H9 (cell line): ENCODE data around the gene MTMR3. TPM values are rescaled to one million over a fixed set of nuclear protein-coding genes. Genes with fewer than 3 reads are reported as not detected.
A peak's percentile ranks its signal among the peaks of the same experiment; 100 is the strongest.

ENCODE experiments used
- DNase-seq: peaks from one replicate; pipeline ENCODE4 v3.0.0-alpha.2; 2017
- H2AFZ ChIP-seq: one replicate; pipeline ENCODE4 v1.6.1; 2013; ENCODE audit warnings: mild to moderate bottlenecking, low read length, control low read depth, moderate library complexity
- H2AK5ac ChIP-seq: 2 replicates; pipeline ENCODE4 v1.6.1; 2013; ENCODE audit warnings: low read length, control low read depth, mixed read lengths; ENCODE audit not compliant: insufficient read length
- H2BK120ac ChIP-seq: one replicate; pipeline ENCODE4 v1.6.1; 2013; ENCODE audit warnings: low read depth, mild to moderate bottlenecking, low read length, control low read depth, inconsistent platforms; ENCODE audit not compliant: poor library complexity, severe bottlenecking
- H2BK12ac ChIP-seq: 2 replicates; pipeline ENCODE4 v1.6.1; 2013; ENCODE audit warnings: low read length, control low read depth, mixed read lengths, low read depth; ENCODE audit not compliant: insufficient read length
- H2BK15ac ChIP-seq: 2 replicates; pipeline ENCODE4 v1.6.1; 2013; ENCODE audit warnings: low read depth, low read length, control low read depth
- H2BK20ac ChIP-seq: one replicate; pipeline ENCODE4 v1.6.1; 2013; ENCODE audit warnings: low read depth, mild to moderate bottlenecking, low read length, control low read depth, inconsistent platforms; ENCODE audit not compliant: poor library complexity, severe bottlenecking
- H2BK5ac ChIP-seq: 2 replicates; pipeline ENCODE4 v1.6.1; 2013; ENCODE audit warnings: low read length, control low read depth, mixed read lengths; ENCODE audit not compliant: insufficient read length
- H3K14ac ChIP-seq: 2 replicates; pipeline ENCODE4 v1.6.1; 2013; ENCODE audit warnings: low read length, control low read depth; ENCODE audit not compliant: insufficient read depth
- H3K18ac ChIP-seq: 2 replicates; pipeline ENCODE4 v1.6.1; 2013; ENCODE audit warnings: low read depth, mild to moderate bottlenecking, mixed read lengths, low read length, control low read depth; ENCODE audit not compliant: insufficient read length
- H3K23ac ChIP-seq: 2 replicates; pipeline ENCODE4 v1.6.1; 2013; ENCODE audit warnings: low read length, control low read depth, mixed read lengths, low read depth; ENCODE audit not compliant: insufficient read length
- H3K23me2 ChIP-seq: 2 replicates; pipeline ENCODE4 v1.6.1; 2013; ENCODE audit warnings: low read depth, mild to moderate bottlenecking, mixed read lengths, low read length, control low read depth; ENCODE audit not compliant: insufficient read length, poor library complexity, severe bottlenecking
- H3K27ac ChIP-seq: 2 replicates; pipeline ENCODE4 v1.5.1; 2013; ENCODE audit warnings: low read length, control low read depth, mixed read lengths, low read depth; ENCODE audit not compliant: insufficient read length
- H3K27me3 ChIP-seq: 2 replicates; pipeline ENCODE4 v1.6.1; 2013; ENCODE audit warnings: low read length, control low read depth, inconsistent platforms; ENCODE audit not compliant: insufficient read depth
- H3K4ac ChIP-seq: 2 replicates; pipeline ENCODE4 v1.6.1; 2013; ENCODE audit warnings: low read depth, mild to moderate bottlenecking, control low read depth, inconsistent platforms, low read length, moderate library complexity
- H3K4me1 ChIP-seq: 2 replicates; pipeline ENCODE4 v1.6.1; 2013; ENCODE audit warnings: low read length, control low read depth, inconsistent platforms; ENCODE audit not compliant: insufficient read depth
- H3K4me2 ChIP-seq: 2 replicates; pipeline ENCODE4 v1.6.1; 2013; ENCODE audit warnings: low read length, control low read depth, mixed read lengths; ENCODE audit not compliant: insufficient read length, insufficient read depth
- H3K56ac ChIP-seq: 2 replicates; pipeline ENCODE4 v1.6.1; 2013; ENCODE audit warnings: low read depth, mild to moderate bottlenecking, mixed read lengths, low read length, control low read depth; ENCODE audit not compliant: insufficient read length
- H3K79me1 ChIP-seq: 2 replicates; pipeline ENCODE4 v1.6.1; 2013; ENCODE audit warnings: low read depth, mild to moderate bottlenecking, moderate library complexity, low read length, control low read depth, inconsistent platforms; ENCODE audit not compliant: insufficient read depth, poor library complexity, severe bottlenecking
- H3K79me2 ChIP-seq: 2 replicates; pipeline ENCODE4 v1.6.1; 2013; ENCODE audit warnings: low read length, control low read depth, inconsistent platforms; ENCODE audit not compliant: insufficient read depth
- H3K9ac ChIP-seq: 2 replicates; pipeline ENCODE4 v1.6.1; 2013; ENCODE audit warnings: low read length, control low read depth, mixed read lengths; ENCODE audit not compliant: insufficient read length; ENCODE audit errors: extremely low read depth
- H3K9me3 ChIP-seq: one replicate; pipeline ENCODE4 v1.6.1; 2013; ENCODE audit warnings: low read depth, low read length, inconsistent platforms; ENCODE audit not compliant: control insufficient read depth
- H3T11ph ChIP-seq: one replicate; pipeline ENCODE4 v1.6.1; 2013; ENCODE audit warnings: mild to moderate bottlenecking, low read length, control low read depth, inconsistent platforms
- H4K20me1 ChIP-seq: one replicate; pipeline ENCODE4 v1.6.1; 2013; ENCODE audit not compliant: control insufficient read depth, insufficient read length, insufficient read depth
- H4K5ac ChIP-seq: 2 replicates; pipeline ENCODE4 v1.6.1; 2013; ENCODE audit warnings: low read depth, mild to moderate bottlenecking, mixed read lengths, low read length, control low read depth; ENCODE audit not compliant: insufficient read length
- H4K8ac ChIP-seq: replicated peaks from 2 replicates; pipeline ENCODE4 v1.6.1; 2013; ENCODE audit warnings: low read length, control low read depth, mixed read lengths, low read depth; ENCODE audit not compliant: insufficient read length
- H4K91ac ChIP-seq: 2 replicates; pipeline ENCODE4 v1.6.1; 2013; ENCODE audit warnings: low read depth, mild to moderate bottlenecking, moderate library complexity, mixed read lengths, low read length, control low read depth; ENCODE audit not compliant: insufficient read length
- H3K27ac Mint-ChIP-seq, 3 experiments: 2 replicates in 2 of 3; 3 replicates in 1 of 3; pipeline ENCODE4 v1.8.0; 2020 to 2021; ENCODE audit warnings: mixed read lengths in 3 of 3, mild to moderate bottlenecking in 1 of 3, moderate library complexity in 1 of 3
- H3K27me3 Mint-ChIP-seq: 2 replicates; pipeline ENCODE4 v1.8.0; 2021; ENCODE audit warnings: low read depth, mild to moderate bottlenecking, moderate library complexity, mixed read lengths
- H3K36me3 Mint-ChIP-seq, 3 experiments: 2 replicates in 2 of 3; 3 replicates in 1 of 3; pipeline ENCODE4 v1.8.0; 2020 to 2021; ENCODE audit warnings: low read depth in 3 of 3, mixed read lengths in 3 of 3; ENCODE audit not compliant: insufficient read depth in 1 of 3
- H3K4me1 Mint-ChIP-seq, 2 experiments: 2 replicates each; pipeline ENCODE4 v1.8.0; 2020; ENCODE audit warnings: mixed read lengths in 2 of 2
- H3K4me3 Mint-ChIP-seq, 2 experiments: 2 replicates in 1 of 2; 3 replicates in 1 of 2; pipeline ENCODE4 v1.8.0; 2020 to 2021; ENCODE audit warnings: mild to moderate bottlenecking in 2 of 2, mixed read lengths in 2 of 2, moderate library complexity in 1 of 2
- H3K9me3 Mint-ChIP-seq, 2 experiments: 2 replicates in 1 of 2; 3 replicates in 1 of 2; pipeline ENCODE4 v1.8.0; 2020; ENCODE audit warnings: mild to moderate bottlenecking in 2 of 2, mixed read lengths in 2 of 2, moderate library complexity in 1 of 2
- WGBS: extraction: QIAGEN DNeasy Blood & Tissue Kit; methylation state at CpG from one replicate; pipeline ENCODE4 v1.1.7; 2013; ENCODE audit warnings: missing lambda C conversion rate, low lambda C conversion rate, mixed read lengths; ENCODE audit not compliant: insufficient read length; ENCODE audit errors: extremely low coverage; 5-methylcytosine and 5-hydroxymethylcytosine counted together
- total RNA-seq: library from RNA; stranded (reverse); gene quantifications from 2 replicates; pipeline ENCODE4 v1.2.1, GENCODE V29; 2021
- TF ChIP-seq, protein P1 (sequence below): fragments of 200-600 bp; sonication (generic); conservative IDR thresholded peaks from 3 replicates; pipeline ENCODE4 v1.8.0; 2021; ENCODE audit warnings: antibody characterized with exemption, mild to moderate bottlenecking

MTMR3 gene
- total RNA-seq, 1 experiment from 2014 or later: 19.8 TPM

DNA sequence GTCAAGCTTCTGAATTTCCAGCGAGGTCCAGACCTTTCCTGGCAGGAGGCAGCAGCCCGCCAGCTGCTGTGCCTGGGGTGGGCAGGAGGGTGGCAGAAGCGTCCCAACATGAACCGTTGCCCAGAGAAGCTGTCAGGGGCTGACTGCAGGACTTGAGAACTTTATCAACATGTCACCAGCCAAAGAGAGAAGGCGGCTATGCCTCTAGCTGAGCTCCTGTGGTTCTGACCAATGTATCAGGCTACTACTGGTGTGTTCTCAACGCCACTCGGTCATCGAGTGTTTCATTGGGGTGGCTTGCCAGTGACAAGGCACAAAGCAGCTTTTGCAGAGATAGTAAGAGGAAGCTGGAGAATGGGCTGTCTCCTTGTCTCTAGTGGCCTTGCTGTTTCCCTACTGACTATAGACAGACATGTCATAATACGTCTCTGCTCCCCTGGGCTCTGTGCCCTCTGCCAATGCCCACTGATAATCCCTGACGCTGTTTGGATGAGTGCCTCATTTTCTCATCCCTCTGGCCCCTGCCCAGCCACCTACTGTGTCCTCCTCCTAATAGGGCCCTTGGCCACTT lies 27.3 kb upstream of the MTMR3 start:
- Mint-ChIP-seq H3K36me3 (no peaks in the 10 kb centered on the region), H3K27me3 (no peaks in the 10 kb centered on the region; the same call in 1 of the 2 replicates), H3K27ac (no peak overlapping the region), H3K9me3 (no peaks in the 10 kb centered on the region; a peak in 1 of 5 replicates), H3K4me1 (no peaks in the 10 kb centered on the region), H3K4me3 (no peak overlapping the region)
- Histone ChIP-seq H2BK12ac (no peak overlapping the region), H3K18ac (no peak overlapping the region), H3K14ac (no peak overlapping the region), H3K79me2 (no peaks in the 10 kb centered on the region), H3K4me1 (no peaks in the 10 kb centered on the region), H3K79me1 (no peaks in the 10 kb centered on the region), H3T11ph (no peak overlapping the region), H3K9ac (no peak overlapping the region), H2BK20ac (no peak overlapping the region), H4K20me1 (no peaks in the 10 kb centered on the region), H3K56ac (no peak overlapping the region), H2AK5ac (no peak overlapping the region), H3K4me2 (no peak overlapping the region), H3K27me3 (no peaks in the 10 kb centered on the region), H3K23ac (peak overlapping the region; percentile 76), H3K9me3 (no peaks in the 10 kb centered on the region), H3K4ac (no peak overlapping the region), H2AFZ (no peak overlapping the region), H4K8ac (no peak overlapping the region), H4K91ac (no peak overlapping the region), H3K23me2 (no peaks in the 10 kb centered on the region), H4K5ac (no peak overlapping the region), H2BK15ac (no peak overlapping the region), H2BK5ac (no peak overlapping the region), H2BK120ac (no peak overlapping the region), H3K27ac (no peak overlapping the region)
- TF ChIP-seq, protein P1, sequence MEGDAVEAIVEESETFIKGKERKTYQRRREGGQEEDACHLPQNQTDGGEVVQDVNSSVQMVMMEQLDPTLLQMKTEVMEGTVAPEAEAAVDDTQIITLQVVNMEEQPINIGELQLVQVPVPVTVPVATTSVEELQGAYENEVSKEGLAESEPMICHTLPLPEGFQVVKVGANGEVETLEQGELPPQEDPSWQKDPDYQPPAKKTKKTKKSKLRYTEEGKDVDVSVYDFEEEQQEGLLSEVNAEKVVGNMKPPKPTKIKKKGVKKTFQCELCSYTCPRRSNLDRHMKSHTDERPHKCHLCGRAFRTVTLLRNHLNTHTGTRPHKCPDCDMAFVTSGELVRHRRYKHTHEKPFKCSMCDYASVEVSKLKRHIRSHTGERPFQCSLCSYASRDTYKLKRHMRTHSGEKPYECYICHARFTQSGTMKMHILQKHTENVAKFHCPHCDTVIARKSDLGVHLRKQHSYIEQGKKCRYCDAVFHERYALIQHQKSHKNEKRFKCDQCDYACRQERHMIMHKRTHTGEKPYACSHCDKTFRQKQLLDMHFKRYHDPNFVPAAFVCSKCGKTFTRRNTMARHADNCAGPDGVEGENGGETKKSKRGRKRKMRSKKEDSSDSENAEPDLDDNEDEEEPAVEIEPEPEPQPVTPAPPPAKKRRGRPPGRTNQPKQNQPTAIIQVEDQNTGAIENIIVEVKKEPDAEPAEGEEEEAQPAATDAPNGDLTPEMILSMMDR: no peak
- no peak for DNase-seq
- WGBS: no CpG with 5 or more reads among the region's 10 CpGs
